ENCODE results near the gene CHST15. TPM values are rescaled to one million over a fixed set of nuclear protein-coding genes. Genes with fewer than 3 reads are reported as not detected.

The CHST15 gene
- total and polyA plus RNA-seq, 2 of the 8 experiments (the other 6 are each of a cell fraction or from before 2014, with no cell fraction given), result 8.8 to 9.1 TPM

DNA sequence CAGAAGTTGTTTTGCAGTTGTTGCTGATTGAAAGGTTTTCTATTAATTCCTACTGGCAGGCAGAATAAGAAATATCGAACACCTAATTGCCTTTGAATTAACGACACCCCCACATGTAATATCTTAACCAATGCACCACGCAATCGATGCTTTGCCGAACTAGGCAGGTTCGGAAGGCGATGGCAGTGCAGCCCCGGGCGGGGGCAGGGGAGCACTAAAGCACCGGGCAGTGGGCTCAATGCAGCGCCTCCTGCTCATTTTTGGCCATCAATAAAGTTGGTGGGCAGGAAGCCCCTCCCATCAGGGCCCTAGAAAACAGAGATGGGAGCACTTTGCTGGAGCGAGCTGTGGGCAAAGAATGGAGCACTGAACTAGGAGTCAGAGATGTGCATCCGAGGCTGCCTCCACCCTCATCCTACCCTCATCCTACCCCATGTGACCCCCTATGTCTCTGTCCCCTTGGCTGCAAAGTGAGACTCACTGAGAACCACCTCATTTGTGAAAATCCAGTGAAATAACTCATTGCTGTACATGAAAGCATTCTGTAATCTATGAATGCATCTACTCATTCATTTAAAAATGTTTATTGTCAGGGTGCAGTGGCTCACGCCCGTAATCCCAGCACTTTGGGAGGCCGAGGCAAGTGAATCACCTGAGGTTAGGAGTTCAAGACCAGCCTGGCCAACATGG lies 19.6 kb upstream of the CHST15 start:
- ChIA-PET POLR2A (ENCODE audit: partially characterized antibody) (interaction anchor here (0.7 kb wide), 1 partner anchor 9 kb away, joined by 3 read pairs; no protein-coding TSS in a partner anchor), CTCF (ENCODE audit: partially characterized antibody) (no interaction called here)
- Histone ChIP-seq H3K36me3 (ENCODE audit: control insufficient read depth in 2 of 4, insufficient read depth in 4 of 4, low read length in 3 of 4) (no peaks in the 10 kb centered on the region), H3K23ac (ENCODE audit: insufficient read length) (no peak overlapping the region), H2BK12ac (ENCODE audit: low read depth, low read length) (no peak overlapping the region), H3K4me2 (ENCODE audit: insufficient read depth in 1 of 2, low read depth in 2 of 2, low read length in 2 of 2) (no peak overlapping the region), H3K4me1 (replicated peaks in 1 of 4; ENCODE audit: control insufficient read depth in 3 of 4, insufficient read depth in 4 of 4, low read length in 3 of 4) (no peaks in the 10 kb centered on the region), H3K18ac (ENCODE audit: extremely low read depth, low read length) (no peak overlapping the region), H2AK5ac (ENCODE audit: low read depth, low read length) (no peak overlapping the region), H3K4ac (replicated peaks; ENCODE audit: insufficient read length, low read depth, low read length) (no peak overlapping the region), H3K56ac (replicated peaks; ENCODE audit: insufficient read length, low read depth, low read length) (no peak overlapping the region), H2BK5ac (ENCODE audit: low read depth, low read length) (no peak overlapping the region), H4K91ac (replicated peaks; ENCODE audit: insufficient read length, low read length) (no peak overlapping the region), H3K27ac (ENCODE audit: low read depth, low read length) (no peak overlapping the region), H3K23me2 (ENCODE audit: low read depth, low read length) (peaks cover 2% of the 10 kb centered on the region; the same call in 1 of the 2 replicates), H2BK20ac (ENCODE audit: low read length) (no peak overlapping the region), H3K9me3 (ENCODE audit: insufficient read depth in 2 of 2, low read depth in 1 of 2, low read length in 1 of 2) (no peaks in the 10 kb centered on the region), H4K5ac (ENCODE audit: insufficient read length, low read depth, low read length) (no peak overlapping the region), H3K14ac (ENCODE audit: insufficient read length) (no peak overlapping the region), H3K79me1 (ENCODE audit: low read depth, low read length) (no peaks in the 10 kb centered on the region), H2BK120ac (replicated peaks; ENCODE audit: low read depth, low read length) (no peak overlapping the region), H3K79me2 (ENCODE audit: control insufficient read depth in 1 of 2, insufficient read depth in 2 of 2, low read length in 2 of 2) (no peaks in the 10 kb centered on the region), H2AFZ (ENCODE audit: low read length) (no peak overlapping the region), H4K8ac (ENCODE audit: extremely low read depth, insufficient read depth, low read length) (peak overlapping the region; percentile 69; the same call in 1 of the 2 replicates), H3K27me3 (replicated peaks in 1 of 4; ENCODE audit: control insufficient read depth in 3 of 4, extremely low read depth in 1 of 4, insufficient read depth in 3 of 4, low read length in 3 of 4) (peaks cover 0 to 2% (median 0%) of the 10 kb centered on the region in 4 experiments; a peak in 1 of 7 replicates), H4K20me1 (replicated peaks in 1 of 2; ENCODE audit: control insufficient read depth in 1 of 2, insufficient read depth in 2 of 2, low read length in 2 of 2) (no peaks in the 10 kb centered on the region), H3K9ac (replicated peaks in 1 of 4; ENCODE audit: extremely low read depth in 1 of 4, low read depth in 3 of 4, low read length in 3 of 4) (no peak overlapping the region), H3K4me3 (ENCODE audit: extremely low read depth in 1 of 4, insufficient read depth in 2 of 4, low read depth in 3 of 4, low read length in 4 of 4) (no peak overlapping the region), H2BK15ac (ENCODE audit: low read length) (no peak overlapping the region)
- no peak for DNase-seq (ENCODE audit: low read depth in 1 of 2, low spot score in 2 of 2)
- 81% methylated on average over 16 of the region's 16 CpGs; no CpG with 5 or more reads in 1 of the 2 experiments for WGBS, 2 experiments (ENCODE audit: extremely low coverage in 1 of 2, insufficient coverage in 1 of 2, insufficient read length in 1 of 2, insufficient replicate concordance in 2 of 2, low coverage in 1 of 2, low lambda C conversion rate in 2 of 2, missing lambda C conversion rate in 1 of 2)
- no peak for FAIRE-seq
- TF ChIP-seq BCL11A (IDR thresholded peaks at IDR 0.05; ENCODE audit: low read depth in 2 of 2, low read length in 2 of 2) (no peak), RFX5 (IDR thresholded peaks at IDR 0.05; ENCODE audit: borderline replicate concordance, low read depth, low read length) (no peak), POU5F1 (IDR thresholded peaks at IDR 0.05; ENCODE audit: low read depth, low read length) (no peak), EGR1 (IDR thresholded peaks at IDR 0.05; ENCODE audit: borderline replicate concordance, low read depth, low read length) (no peak), RXRA (IDR thresholded peaks at IDR 0.05; ENCODE audit: insufficient read depth, low read depth, low read length) (no peak), POLR2A (IDR thresholded peaks at IDR 0.05; ENCODE audit: control extremely low read depth in 1 of 2, low read depth in 2 of 2, low read length in 2 of 2) (no peak), ZNF274 (IDR thresholded peaks at IDR 0.05; ENCODE audit: borderline replicate concordance, extremely low read depth, low read length) (no peak), KDM5A (IDR thresholded peaks at IDR 0.05; ENCODE audit: low read length) (no peak), SIRT6 (IDR thresholded peaks at IDR 0.05; ENCODE audit: low read length) (no peak), HDAC2 (IDR thresholded peaks at IDR 0.05; ENCODE audit: borderline replicate concordance in 1 of 2, low read depth in 2 of 2, low read length in 2 of 2) (no peak), CBX8 (IDR thresholded peaks at IDR 0.05; ENCODE audit: borderline replicate concordance, low read depth, low read length) (no peak), SUZ12 (IDR thresholded peaks at IDR 0.05; ENCODE audit: low read length) (no peak), CHD2 (IDR thresholded peaks at IDR 0.05; ENCODE audit: low read length) (no peak)
